NCI-H2029 treated with DMSO at 0.1 percent for 48 hours (cell line): Measurements from ENCODE around the gene NUDT4B.
"Not testable (repeated sequence)": the region's sequence is repeated elsewhere in the genome, so short reads cannot be mapped to it uniquely, and the experiment has no call there.

Experiments
- DNase-seq: peaks from one replicate; lab custom pipeline; 2025; lab: John Stamatoyannopoulos, UW

Gene NUDT4B

GRCh38 chr1:148738667-148739066 is 9.9 kb upstream of the NUDT4B start:
- not testable (repeated sequence) for DNase-seq

- not testable (repeated sequence) for DNase-seq
Measured at GRCh38 chr1:148743200-148743599, 5.4 kb upstream of the NUDT4B start.

GRCh38 chr1:148743726-148744720 is 4.6 kb upstream of the NUDT4B start:
- not testable (repeated sequence) for DNase-seq

GRCh38 chr1:148749335-148749681 is 734 bp downstream of the NUDT4B start:
- DNase-seq = not testable (repeated sequence)

- DNase-seq = not testable (repeated sequence)
Measured at GRCh38 chr1:148756231-148756630, 7.7 kb downstream of the NUDT4B start.

- not testable (repeated sequence) for DNase-seq
Measured at GRCh38 chr1:148757446-148757845, 8.9 kb downstream of the NUDT4B start.

- not testable (repeated sequence) for DNase-seq
Measured at GRCh38 chr1:148758412-148758811, 9.8 kb downstream of the NUDT4B start.

GRCh38 chr1:148758925-148759324 is 10.4 kb downstream of the NUDT4B start:
- DNase-seq = not testable (repeated sequence)

GRCh38 chr1:148759749-148760148 is 11.2 kb downstream of the NUDT4B start:
- not testable (repeated sequence) for DNase-seq

GRCh38 chr1:148760206-148760605 is 11.6 kb downstream of the NUDT4B start:
- not testable (repeated sequence) for DNase-seq

GRCh38 chr1:148761360-148761759 is 12.8 kb downstream of the NUDT4B start:
- DNase-seq = not testable (repeated sequence)

- not testable (repeated sequence) for DNase-seq
Measured at GRCh38 chr1:148765238-148766019, 16.9 kb downstream of the NUDT4B start.

GRCh38 chr1:148768541-148768940 is 20.0 kb downstream of the NUDT4B start:
- DNase-seq = not testable (repeated sequence)

- not testable (repeated sequence) for DNase-seq
Measured at GRCh38 chr1:148769495-148769894, 20.9 kb downstream of the NUDT4B start.

- not testable (repeated sequence) for DNase-seq
Measured at GRCh38 chr1:148773690-148774089, 25.1 kb downstream of the NUDT4B start.

- DNase-seq = not testable (repeated sequence)
Measured at GRCh38 chr1:148774102-148774501, 25.5 kb downstream of the NUDT4B start.

GRCh38 chr1:148775263-148775662 is 26.7 kb downstream of the NUDT4B start:
- DNase-seq = not testable (repeated sequence)

- not testable (repeated sequence) for DNase-seq
Measured at GRCh38 chr1:148777649-148778048, 29.1 kb downstream of the NUDT4B start.

GRCh38 chr1:148780404-148780803 is 31.8 kb downstream of the NUDT4B start:
- DNase-seq = not testable (repeated sequence)

- DNase-seq = not testable (repeated sequence)
Measured at GRCh38 chr1:148791543-148792099, 43.0 kb downstream of the NUDT4B start.

- DNase-seq = not testable (repeated sequence)
Measured at GRCh38 chr1:148793762-148794332, 45.3 kb downstream of the NUDT4B start.
